ENCODE measurements around the gene INPP5A.

Gene INPP5A

DNA sequence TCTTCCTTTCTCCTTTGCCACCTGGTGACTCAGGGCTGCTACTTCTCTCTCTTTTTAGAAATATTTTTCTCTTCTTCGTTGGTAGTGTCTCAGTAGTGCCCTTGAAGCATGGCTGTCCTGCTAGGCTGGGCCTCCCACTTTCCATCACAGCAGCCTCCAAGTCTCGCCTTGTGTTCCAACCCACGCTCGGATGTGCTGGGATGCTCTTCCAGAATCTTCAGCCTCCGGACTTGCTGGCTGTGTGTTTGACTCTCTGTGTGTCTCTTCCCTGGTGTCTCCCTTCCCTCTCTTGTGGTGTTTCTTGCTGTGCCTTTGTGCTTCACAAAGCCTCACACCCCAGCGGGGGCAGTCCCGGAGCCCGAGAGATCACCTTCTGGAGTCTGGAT lies 100.5 kb downstream of the INPP5A start:
- Mint-ChIP-seq H3K27ac (no peak overlapping the region), H3K4me1 (peaks cover 27% of the 10 kb centered on the region), H3K36me3 (ENCODE audit: low read depth) (peaks cover 4% of the 10 kb centered on the region), H3K4me3 (no peak overlapping the region), H3K9me3 (peaks cover 10% of the 10 kb centered on the region), H3K27me3 (ENCODE audit: low read depth) (peaks cover 3% of the 10 kb centered on the region)
- TF ChIP-seq, protein P1, sequence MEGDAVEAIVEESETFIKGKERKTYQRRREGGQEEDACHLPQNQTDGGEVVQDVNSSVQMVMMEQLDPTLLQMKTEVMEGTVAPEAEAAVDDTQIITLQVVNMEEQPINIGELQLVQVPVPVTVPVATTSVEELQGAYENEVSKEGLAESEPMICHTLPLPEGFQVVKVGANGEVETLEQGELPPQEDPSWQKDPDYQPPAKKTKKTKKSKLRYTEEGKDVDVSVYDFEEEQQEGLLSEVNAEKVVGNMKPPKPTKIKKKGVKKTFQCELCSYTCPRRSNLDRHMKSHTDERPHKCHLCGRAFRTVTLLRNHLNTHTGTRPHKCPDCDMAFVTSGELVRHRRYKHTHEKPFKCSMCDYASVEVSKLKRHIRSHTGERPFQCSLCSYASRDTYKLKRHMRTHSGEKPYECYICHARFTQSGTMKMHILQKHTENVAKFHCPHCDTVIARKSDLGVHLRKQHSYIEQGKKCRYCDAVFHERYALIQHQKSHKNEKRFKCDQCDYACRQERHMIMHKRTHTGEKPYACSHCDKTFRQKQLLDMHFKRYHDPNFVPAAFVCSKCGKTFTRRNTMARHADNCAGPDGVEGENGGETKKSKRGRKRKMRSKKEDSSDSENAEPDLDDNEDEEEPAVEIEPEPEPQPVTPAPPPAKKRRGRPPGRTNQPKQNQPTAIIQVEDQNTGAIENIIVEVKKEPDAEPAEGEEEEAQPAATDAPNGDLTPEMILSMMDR (IDR thresholded peaks at IDR 0.05; ENCODE audit: unreplicated experiment in 3 of 3): no peak

DNA sequence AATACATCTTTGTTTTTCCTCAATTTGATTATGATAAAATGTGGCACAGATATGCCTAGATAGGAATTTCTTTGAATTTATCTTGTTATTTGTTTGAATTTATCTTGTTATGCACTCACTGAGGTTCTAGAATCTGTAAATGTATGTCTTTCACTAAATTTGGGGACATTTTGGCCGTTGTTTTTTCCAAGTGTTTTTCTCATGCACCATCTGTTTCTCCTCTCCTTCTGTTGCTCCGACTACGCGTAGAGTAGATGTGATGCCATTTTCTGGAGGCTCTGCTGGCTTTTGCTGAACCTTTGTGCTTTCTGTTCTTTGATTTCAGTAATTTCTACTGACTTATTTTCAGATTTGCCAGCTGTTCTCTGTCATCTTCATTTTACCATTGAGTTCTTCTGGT lies 101.9 kb downstream of the INPP5A start:
- H3K36me3 Mint-ChIP-seq (ENCODE audit: low read depth): peaks cover 4% of the 10 kb centered on the region
- no peak overlapping the region for H3K27ac Mint-ChIP-seq
- H3K4me3 Mint-ChIP-seq: no peak overlapping the region
- peaks cover 20% of the 10 kb centered on the region for H3K4me1 Mint-ChIP-seq
- TF ChIP-seq, protein P1 (IDR thresholded peaks at IDR 0.05; ENCODE audit: unreplicated experiment in 3 of 3): no peak
- peaks cover 3% of the 10 kb centered on the region for H3K27me3 Mint-ChIP-seq (ENCODE audit: low read depth)
- peaks cover 10% of the 10 kb centered on the region for H3K9me3 Mint-ChIP-seq

DNA sequence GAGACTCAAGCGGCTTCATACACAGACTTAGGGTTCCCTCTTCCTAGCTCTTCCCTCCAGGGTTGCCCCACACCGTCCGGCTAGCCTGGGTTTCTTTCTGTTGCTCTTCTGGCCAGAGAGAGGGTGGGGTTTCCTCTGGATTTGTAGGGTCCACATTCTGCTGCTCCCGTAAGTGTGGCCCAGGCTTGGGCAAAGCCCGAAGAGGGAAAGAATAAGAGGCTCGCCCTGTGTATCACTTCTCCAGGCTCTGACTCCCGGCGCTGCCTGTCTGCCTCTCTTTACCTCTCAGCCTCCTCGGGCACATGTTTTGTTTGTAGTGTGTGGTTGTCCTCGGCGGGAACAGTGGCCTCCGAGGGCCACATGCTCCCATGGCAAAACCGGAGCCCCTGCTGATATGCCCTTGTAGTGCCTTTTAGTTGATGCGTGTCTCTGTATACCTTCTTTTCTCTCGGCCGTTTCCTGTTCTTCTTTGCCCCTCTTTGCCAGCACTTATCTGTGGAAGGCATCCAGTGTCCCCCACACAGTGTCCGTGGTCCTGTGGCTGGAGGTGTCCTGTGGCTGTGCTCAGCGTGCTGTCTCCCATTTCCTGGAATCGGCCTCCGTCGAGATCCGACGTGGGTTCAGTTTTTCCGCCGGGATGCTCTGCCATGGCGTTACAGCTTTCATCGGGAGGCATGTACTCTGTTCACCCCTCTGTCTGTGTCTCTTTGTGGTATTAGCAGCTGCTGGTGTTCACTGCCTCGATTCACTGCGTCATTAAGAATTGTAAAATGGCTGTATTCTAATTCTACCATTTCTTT lies 102.9 kb downstream of the INPP5A start:
- no peak overlapping the region for H3K27ac Mint-ChIP-seq
- H3K4me3 Mint-ChIP-seq: no peak overlapping the region
- TF ChIP-seq, protein P1 (IDR thresholded peaks at IDR 0.05; ENCODE audit: unreplicated experiment in 3 of 3): no peak
- H3K4me1 Mint-ChIP-seq: peaks cover 15% of the 10 kb centered on the region
- H3K9me3 Mint-ChIP-seq: peaks cover 10% of the 10 kb centered on the region
- H3K27me3 Mint-ChIP-seq (ENCODE audit: low read depth): peaks cover 3% of the 10 kb centered on the region
- peaks cover 4% of the 10 kb centered on the region for H3K36me3 Mint-ChIP-seq (ENCODE audit: low read depth)

DNA sequence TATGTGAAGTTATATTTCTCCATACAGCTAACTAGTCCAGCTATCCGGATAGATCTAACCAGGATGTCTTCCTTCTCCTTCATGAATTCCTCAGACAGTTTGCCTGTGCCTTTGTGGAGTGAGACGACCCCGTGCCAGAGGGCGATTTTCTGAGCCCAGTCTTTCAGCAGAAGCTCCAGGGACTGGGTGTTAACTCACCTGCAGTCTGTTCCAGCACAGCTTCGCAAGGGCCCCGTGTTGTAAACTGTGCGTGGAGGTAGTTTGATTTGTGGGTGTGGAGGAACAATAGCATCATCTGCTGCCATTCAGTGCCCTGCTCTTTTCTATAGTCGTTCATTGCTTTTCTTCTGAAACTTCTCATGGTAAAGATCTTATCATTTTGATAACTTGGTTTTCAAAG lies 103.8 kb downstream of the INPP5A start:
- Mint-ChIP-seq H3K4me3 (no peak overlapping the region), H3K9me3 (peaks cover 10% of the 10 kb centered on the region), H3K27me3 (ENCODE audit: low read depth) (peaks cover 3% of the 10 kb centered on the region), H3K4me1 (peaks cover 15% of the 10 kb centered on the region), H3K27ac (no peak overlapping the region), H3K36me3 (ENCODE audit: low read depth) (peaks cover 4% of the 10 kb centered on the region)
- TF ChIP-seq, protein P1 (IDR thresholded peaks at IDR 0.05; ENCODE audit: unreplicated experiment in 3 of 3): no peak

DNA sequence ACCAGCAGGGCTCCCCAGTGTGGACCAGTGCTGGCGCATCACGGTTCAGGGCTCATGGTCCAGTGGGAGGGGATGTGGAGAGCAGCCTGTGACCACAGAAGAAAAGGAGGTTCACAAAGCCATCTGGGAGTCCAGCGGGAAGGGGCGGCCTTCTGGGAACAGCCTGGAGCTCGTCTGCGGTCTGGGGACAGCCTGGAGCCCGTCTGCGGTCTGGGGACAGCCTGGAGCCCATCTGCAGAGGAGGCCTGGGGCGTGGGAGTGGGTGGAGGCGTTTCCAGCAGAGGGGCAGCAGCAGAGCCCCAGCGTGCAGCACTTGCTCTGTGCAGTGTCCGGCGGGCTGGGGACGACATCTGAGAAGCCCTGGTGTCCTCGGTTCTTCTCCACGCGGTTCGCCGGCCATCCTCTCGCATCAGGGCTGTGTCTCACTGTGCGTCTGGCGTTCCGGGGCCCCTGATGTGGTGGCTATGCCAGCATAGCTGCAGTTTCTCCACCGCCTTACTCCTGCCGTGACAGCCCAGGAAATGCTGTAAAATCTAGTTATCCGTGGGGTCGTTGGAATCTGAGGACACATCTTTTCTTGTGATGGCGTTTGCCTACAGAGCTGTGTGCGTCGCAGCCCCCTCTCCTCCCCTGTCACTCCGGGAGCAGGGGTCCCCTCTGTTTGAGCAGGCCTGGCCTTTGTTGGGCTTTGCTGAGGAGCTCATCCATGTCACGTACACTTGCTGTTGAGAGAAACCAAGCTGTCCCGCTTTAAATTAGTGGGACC lies 104.6 kb downstream of the INPP5A start:
- Mint-ChIP-seq H3K36me3 (ENCODE audit: low read depth) (peaks cover 4% of the 10 kb centered on the region), H3K4me3 (no peak overlapping the region), H3K27me3 (ENCODE audit: low read depth) (peaks cover 4% of the 10 kb centered on the region), H3K4me1 (peaks cover 15% of the 10 kb centered on the region), H3K27ac (no peak overlapping the region), H3K9me3 (peaks cover 10% of the 10 kb centered on the region)
- TF ChIP-seq, protein P1 (IDR thresholded peaks at IDR 0.05; ENCODE audit: unreplicated experiment in 3 of 3): no peak

Measured in nephron (organoid).